Measurements from ENCODE around the gene MRPS26.

Gene MRPS26

DNA sequence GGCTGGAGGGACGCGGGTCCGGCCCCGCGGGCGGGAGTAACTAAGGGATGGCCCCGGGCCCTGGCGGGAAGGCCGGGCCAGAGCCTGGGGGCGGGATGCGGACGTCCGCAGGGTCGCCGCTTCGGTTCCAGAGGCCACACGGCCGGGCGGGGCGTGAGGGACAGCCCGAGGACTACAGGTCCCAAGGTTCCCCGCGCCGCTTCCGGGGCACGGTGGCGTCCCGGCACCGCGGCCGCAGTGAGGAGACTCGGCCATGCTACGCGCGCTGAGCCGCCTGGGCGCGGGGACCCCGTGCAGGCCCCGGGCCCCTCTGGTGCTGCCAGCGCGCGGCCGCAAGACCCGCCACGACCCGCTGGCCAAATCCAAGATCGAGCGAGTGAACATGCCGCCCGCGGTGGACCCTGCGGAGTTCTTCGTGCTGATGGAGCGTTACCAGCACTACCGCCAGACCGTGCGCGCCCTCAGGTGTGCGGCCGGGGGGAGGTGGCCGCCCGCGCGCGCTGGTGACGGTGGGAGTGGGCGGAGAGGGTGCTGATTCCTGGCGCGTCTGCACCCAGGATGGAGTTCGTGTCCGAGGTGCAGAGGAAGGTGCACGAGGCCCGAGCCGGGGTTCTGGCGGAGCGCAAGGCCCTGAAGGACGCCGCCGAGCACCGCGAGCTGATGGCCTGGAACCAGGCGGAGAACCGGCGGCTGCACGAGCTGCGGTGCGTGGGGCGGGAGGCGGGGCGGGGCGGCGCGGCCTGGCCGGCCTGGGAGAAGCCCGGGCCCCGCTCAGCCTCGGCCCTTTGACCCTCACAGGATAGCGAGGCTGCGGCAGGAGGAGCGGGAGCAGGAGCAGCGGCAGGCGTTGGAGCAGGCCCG is at the start of gene MRPS26:
MRPS26 (plus strand) TSS at position 237 of the 861 bp plus-strand sequence; CDS start at position 254, 17 bp downstream.
- H3K27me3 ChIP-seq: no peaks in the 10 kb centered on the region
- peak within 1 kb of the TSS; percentile 81 to 93 (median 88) for H3K27ac ChIP-seq
- H3K9me3 ChIP-seq (replicated peaks in 1 of 11): no peaks in the 10 kb centered on the region
- H3K36me3 ChIP-seq: peaks cover 29 to 53% (median 41%) of the 10 kb centered on the region in 11 experiments
- no peak for TF ChIP-seq Cebpa-rat (IDR thresholded peaks at IDR 0.05)
- H3K4me2 ChIP-seq: peak within 1 kb of the TSS; percentile 85 to 99 (median 94)
- H3K4me1 ChIP-seq: peaks cover 20 to 30% (median 27%) of the 10 kb centered on the region in 10 experiments
- H4K20me1 ChIP-seq: peaks cover 0 to 42% (median 25%) of the 10 kb centered on the region in 11 experiments; a peak in 15 of 22 replicates
- H3K4me3 ChIP-seq: peak within 1 kb of the TSS; percentile 82 to 98 (median 93)
- peak within 1 kb of the TSS; percentile 84 to 92 (median 90) for H3K9ac ChIP-seq

DNA sequence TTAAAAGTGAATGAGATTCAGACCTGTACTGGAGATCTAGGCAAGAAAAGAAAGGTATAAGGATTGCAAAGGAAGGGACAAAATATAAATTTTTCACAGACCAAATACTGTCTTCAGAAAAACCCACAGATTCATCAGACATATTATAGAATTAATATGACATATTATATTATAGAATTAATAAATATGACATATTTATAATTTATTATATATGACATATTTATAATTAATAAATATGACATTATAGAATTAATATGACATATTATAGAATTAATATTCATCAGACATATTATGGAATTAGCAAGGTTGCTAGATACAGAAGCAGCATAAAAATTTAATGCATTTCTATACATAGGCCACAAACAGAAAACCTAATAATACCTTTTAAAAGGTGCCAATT is 47.1 kb upstream of the MRPS26 start:
- Histone ChIP-seq H3K4me2 (no peak overlapping the region), H3K9me3 (replicated peaks in 1 of 11) (no peaks in the 10 kb centered on the region), H4K20me1 (no peaks in the 10 kb centered on the region; a peak in 1 of 22 replicates), H3K27me3 (no peaks in the 10 kb centered on the region), H3K4me1 (no peaks in the 10 kb centered on the region), H3K27ac (no peak overlapping the region), H3K4me3 (no peak overlapping the region), H3K9ac (no peak overlapping the region), H3K36me3 (peaks cover 38 to 83% (median 51%) of the 10 kb centered on the region in 11 experiments)
- no peak for TF ChIP-seq Cebpa-rat (IDR thresholded peaks at IDR 0.05)

DNA sequence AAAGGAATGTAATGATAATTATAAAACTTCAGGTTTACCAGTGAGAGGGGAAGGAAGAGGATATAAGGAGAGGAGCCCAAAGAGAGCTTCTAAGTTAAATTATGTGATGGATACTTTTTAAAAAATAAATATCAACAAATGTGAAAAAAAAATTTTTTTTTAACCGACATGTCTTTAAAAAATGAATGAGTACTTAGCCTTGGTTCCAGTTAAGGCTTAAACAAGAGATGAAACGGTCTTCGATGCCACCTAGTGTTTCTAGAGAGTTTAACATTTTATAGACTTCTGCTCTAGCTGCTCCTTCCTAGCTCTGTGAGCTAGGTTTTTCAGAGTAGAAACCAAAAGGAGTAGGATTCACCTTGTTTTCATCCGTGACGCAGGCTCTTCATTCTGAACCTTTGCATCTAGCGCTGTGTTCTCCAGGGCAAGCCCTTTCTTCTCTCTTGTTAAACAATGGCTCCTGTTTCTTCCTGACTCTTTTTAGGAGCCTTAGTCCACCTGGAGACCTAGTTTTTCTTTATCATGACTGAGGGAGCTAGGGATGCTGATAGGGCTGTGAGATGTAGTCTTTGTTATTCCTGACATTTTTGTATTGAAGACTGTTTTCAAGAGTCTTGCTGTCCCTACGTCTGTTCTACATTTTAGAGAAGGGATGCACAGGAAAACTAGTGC is 44.9 kb upstream of the MRPS26 start:
- H3K4me3 ChIP-seq: no peak overlapping the region
- no peak overlapping the region for H3K27ac ChIP-seq
- H3K4me2 ChIP-seq: no peak overlapping the region
- no peaks in the 10 kb centered on the region for H3K27me3 ChIP-seq
- no peaks in the 10 kb centered on the region for H4K20me1 ChIP-seq
- H3K36me3 ChIP-seq: peaks cover 31 to 81% (median 46%) of the 10 kb centered on the region in 11 experiments
- no peaks in the 10 kb centered on the region for H3K4me1 ChIP-seq
- no peak for TF ChIP-seq Cebpa-rat (IDR thresholded peaks at IDR 0.05)
- no peaks in the 10 kb centered on the region for H3K9me3 ChIP-seq (replicated peaks in 1 of 11)
- no peak overlapping the region for H3K9ac ChIP-seq

DNA sequence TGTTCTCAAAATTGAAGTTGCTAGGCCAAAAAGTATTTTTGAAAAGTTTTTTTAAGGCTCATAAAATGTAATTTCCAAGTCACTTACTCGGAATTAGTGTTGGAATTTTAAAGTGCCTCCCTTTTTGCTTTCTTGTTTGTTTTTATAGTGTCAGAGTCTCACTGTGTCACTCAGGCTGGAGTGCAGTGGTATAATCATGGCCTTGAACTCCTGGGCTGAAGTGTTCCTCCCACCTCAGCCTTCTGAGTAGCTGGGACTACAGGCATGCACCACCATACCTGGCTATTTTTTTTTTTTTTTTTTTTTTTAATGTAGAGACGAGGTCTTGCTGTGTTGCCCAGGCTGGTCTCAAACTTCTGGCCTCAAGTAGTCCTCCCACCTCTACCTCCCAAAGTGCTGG is 42.4 kb upstream of the MRPS26 start:
- Histone ChIP-seq H3K36me3 (peaks cover 43 to 85% (median 58%) of the 10 kb centered on the region in 11 experiments), H3K9me3 (replicated peaks in 1 of 11) (no peaks in the 10 kb centered on the region), H3K4me1 (no peaks in the 10 kb centered on the region), H3K4me2 (no peak overlapping the region), H3K4me3 (no peak overlapping the region), H3K9ac (no peak overlapping the region), H4K20me1 (no peaks in the 10 kb centered on the region), H3K27ac (no peak overlapping the region), H3K27me3 (no peaks in the 10 kb centered on the region)
- no peak for TF ChIP-seq Cebpa-rat (IDR thresholded peaks at IDR 0.05)

DNA sequence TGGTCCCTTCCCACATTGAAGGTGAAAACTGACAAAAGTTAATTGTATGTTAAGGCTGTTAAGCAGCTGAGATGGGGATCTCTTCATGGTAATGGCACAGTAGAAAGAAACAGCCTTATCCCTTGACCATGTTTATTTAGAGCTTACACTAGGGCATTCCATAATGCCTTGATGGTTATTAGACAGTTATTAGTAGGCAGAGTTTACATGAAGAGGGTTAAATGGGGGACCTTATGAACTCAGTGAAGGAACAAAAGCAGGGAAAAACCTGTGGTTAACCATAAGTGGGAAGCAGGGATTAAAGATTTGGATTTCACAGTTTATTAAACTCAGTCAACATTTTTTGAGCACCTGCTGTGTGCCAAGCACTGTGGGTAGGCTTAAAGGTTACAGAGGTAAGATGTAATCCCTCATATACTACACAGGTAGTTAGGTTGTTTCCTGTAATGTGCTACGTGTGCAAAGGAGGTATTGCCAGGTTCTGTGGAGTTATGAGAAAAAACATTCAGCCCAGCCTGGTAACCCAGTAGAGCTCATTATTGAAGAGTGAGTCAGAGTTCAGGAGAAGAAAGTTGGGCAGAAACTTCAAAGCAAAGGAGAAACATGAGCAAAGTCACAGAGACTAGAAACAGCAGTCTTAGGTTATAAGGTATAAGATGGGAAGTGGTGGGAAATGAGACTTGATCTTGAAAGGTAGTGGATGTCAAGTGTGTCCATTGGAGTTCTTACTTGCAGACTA is 34.7 kb upstream of the MRPS26 start:
- no peak for TF ChIP-seq Cebpa-rat (IDR thresholded peaks at IDR 0.05)
- no peak overlapping the region for H3K27ac ChIP-seq

DNA sequence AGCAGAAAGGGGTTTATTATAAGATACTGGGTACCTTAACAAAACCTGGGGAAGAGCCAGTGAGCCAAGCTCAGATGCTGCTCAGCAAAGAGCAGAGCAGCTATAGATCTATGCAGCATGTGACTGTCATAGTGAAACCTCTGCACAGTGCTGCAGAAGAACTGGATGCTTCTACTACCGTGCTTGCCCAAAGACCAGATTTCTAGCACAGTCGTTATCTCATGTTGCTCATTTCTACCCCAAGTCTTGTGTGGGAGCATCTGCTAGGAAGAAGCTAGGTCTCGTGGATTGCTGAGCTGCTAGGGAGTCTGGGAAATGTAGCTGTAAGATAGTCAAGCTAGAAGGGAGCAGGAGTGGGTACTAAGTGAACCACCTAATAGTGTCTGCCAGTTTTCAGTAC is 34.1 kb upstream of the MRPS26 start:
- H3K9me3 ChIP-seq (replicated peaks in 1 of 11): peaks cover 0 to 8% (median 8%) of the 10 kb centered on the region in 11 experiments; a peak in 12 of 22 replicates
- H3K4me3 ChIP-seq: no peak overlapping the region
- H3K4me1 ChIP-seq: no peaks in the 10 kb centered on the region
- H3K36me3 ChIP-seq: peaks cover 77 to 100% (median 88%) of the 10 kb centered on the region in 11 experiments
- H3K4me2 ChIP-seq: no peak overlapping the region
- H3K27me3 ChIP-seq: no peaks in the 10 kb centered on the region
- no peak overlapping the region for H3K9ac ChIP-seq
- no peak for TF ChIP-seq Cebpa-rat (IDR thresholded peaks at IDR 0.05)
- no peak overlapping the region for H3K27ac ChIP-seq
- no peaks in the 10 kb centered on the region; a peak in 1 of 22 replicates for H4K20me1 ChIP-seq

More for the DNA sequence above, 34.7 kb upstream of the MRPS26 start:
- H3K36me3 ChIP-seq: peaks cover 77 to 100% (median 88%) of the 10 kb centered on the region in 11 experiments
- no peak overlapping the region for H3K4me3 ChIP-seq
- no peak overlapping the region for H3K9ac ChIP-seq
- peaks cover 0 to 2% (median 2%) of the 10 kb centered on the region in 11 experiments; a peak in 7 of 22 replicates for H3K9me3 ChIP-seq (replicated peaks in 1 of 11)
- H3K27me3 ChIP-seq: no peaks in the 10 kb centered on the region
- H4K20me1 ChIP-seq: no peaks in the 10 kb centered on the region; a peak in 1 of 22 replicates
- no peak overlapping the region for H3K4me2 ChIP-seq
- no peaks in the 10 kb centered on the region for H3K4me1 ChIP-seq

DNA sequence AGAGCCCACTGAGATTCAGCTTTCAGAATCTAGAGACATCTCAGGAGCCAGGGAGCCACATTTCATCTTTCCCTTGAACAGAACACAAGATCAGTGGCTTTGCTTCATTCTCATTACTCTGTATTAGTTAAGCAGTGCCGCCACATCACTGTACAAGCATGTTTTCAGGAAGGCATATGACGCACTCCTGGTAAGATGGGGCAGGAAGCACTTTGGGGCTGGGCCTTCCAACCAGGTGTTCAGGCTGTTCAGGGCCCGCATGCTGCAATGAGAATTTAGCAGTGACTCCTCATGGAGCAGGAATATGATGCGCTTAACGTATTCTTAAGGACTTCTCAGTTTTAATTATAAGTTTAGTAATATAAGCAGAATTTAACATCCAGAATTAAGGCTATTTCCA is 32.1 kb upstream of the MRPS26 start:
- TF ChIP-seq Cebpa-rat (IDR thresholded peaks at IDR 0.05): no peak
- Histone ChIP-seq H3K4me2 (no peak overlapping the region), H3K9ac (no peak overlapping the region), H3K36me3 (peaks cover 70 to 95% (median 82%) of the 10 kb centered on the region in 11 experiments), H3K4me1 (no peaks in the 10 kb centered on the region), H3K27ac (no peak overlapping the region), H3K27me3 (no peaks in the 10 kb centered on the region), H3K9me3 (replicated peaks in 1 of 11) (peaks cover 11 to 23% (median 20%) of the 10 kb centered on the region in 11 experiments; a peak in 21 of 22 replicates), H3K4me3 (no peak overlapping the region), H4K20me1 (no peaks in the 10 kb centered on the region; a peak in 1 of 22 replicates)

DNA sequence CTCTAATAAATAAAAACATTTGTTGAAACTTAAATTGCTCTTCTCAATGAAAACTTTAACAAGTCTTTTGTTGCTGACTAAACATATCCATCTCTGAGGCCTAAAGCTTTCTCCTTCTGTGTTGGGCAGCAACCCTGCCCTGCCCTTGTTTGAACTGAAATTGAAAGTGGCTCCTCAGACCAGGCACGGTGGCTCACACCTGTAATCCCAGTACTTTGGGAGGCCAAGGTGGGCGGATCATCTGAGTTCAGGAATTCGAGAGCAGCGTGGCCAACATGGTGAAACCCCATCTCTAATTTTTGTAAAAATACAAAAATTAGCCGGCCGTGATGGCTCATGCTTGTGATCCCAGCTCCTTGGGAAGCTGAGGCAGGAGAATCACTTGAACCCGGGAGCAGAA is 31.7 kb upstream of the MRPS26 start:
- Histone ChIP-seq H3K9ac (no peak overlapping the region), H3K36me3 (peaks cover 66 to 91% (median 78%) of the 10 kb centered on the region in 11 experiments)

More for the DNA sequence above, 31.7 kb upstream of the MRPS26 start:
- Histone ChIP-seq H4K20me1 (no peaks in the 10 kb centered on the region; a peak in 1 of 22 replicates), H3K9me3 (replicated peaks in 1 of 11) (peaks cover 11 to 27% (median 20%) of the 10 kb centered on the region in 11 experiments; a peak in 21 of 22 replicates), H3K4me1 (no peaks in the 10 kb centered on the region), H3K27ac (no peak overlapping the region), H3K4me2 (no peak overlapping the region), H3K4me3 (no peak overlapping the region), H3K27me3 (no peaks in the 10 kb centered on the region)
- no peak for TF ChIP-seq Cebpa-rat (IDR thresholded peaks at IDR 0.05)

Measured in BLaER1 treated with 17β-estradiol and CSF1 and Interleukin-3, amounts not matched to agents 10 nM and 100 nM (cell line).